Astrocyte (in vitro differentiated cells and primary cell): Measurements from ENCODE around the gene NKAIN2.

ENCODE experiments used
- EZH2 ChIP-seq: IDR thresholded peaks from 2 replicates; pipeline ENCODE4 v1.6.1; 2012; ENCODE audit warnings: mild to moderate bottlenecking, low read length, inconsistent platforms; ENCODE audit not compliant: insufficient read depth
- TF ChIP-seq, protein P1 (sequence below): IDR thresholded peaks from 2 replicates; pipeline ENCODE4 v1.5.1; 2011; ENCODE audit warnings: low read depth, mild to moderate bottlenecking, inconsistent platforms, low read length, moderate library complexity; ENCODE audit not compliant: insufficient read depth

DNA sequence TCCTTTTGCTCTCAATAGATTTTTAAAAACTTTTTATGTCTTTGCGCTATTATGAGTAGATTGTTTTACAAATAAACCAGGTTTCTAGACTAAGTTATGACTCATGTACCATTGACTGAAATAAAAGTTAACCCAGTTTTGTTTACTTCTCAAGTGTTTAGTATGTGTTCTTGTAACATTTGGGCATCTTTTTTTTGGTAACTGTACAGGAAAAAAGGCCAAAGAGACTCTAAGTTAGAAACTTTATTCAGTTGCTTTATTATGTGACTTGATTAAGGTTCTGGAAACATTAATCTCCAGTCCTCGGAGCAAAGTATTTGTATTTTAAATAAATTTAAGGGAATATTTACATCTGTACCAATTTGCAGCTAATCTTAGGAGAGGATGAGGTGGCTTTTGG is 2.9 kb downstream of the NKAIN2 start:
- TF ChIP-seq, protein P1, sequence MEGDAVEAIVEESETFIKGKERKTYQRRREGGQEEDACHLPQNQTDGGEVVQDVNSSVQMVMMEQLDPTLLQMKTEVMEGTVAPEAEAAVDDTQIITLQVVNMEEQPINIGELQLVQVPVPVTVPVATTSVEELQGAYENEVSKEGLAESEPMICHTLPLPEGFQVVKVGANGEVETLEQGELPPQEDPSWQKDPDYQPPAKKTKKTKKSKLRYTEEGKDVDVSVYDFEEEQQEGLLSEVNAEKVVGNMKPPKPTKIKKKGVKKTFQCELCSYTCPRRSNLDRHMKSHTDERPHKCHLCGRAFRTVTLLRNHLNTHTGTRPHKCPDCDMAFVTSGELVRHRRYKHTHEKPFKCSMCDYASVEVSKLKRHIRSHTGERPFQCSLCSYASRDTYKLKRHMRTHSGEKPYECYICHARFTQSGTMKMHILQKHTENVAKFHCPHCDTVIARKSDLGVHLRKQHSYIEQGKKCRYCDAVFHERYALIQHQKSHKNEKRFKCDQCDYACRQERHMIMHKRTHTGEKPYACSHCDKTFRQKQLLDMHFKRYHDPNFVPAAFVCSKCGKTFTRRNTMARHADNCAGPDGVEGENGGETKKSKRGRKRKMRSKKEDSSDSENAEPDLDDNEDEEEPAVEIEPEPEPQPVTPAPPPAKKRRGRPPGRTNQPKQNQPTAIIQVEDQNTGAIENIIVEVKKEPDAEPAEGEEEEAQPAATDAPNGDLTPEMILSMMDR, result no peak
- TF ChIP-seq EZH2, result no peak
